GM03348 (cell line): ENCODE data around the gene GOLGA8B.
"Not testable (repeated sequence)": the region's sequence is repeated elsewhere in the genome, so short reads cannot be mapped to it uniquely, and the experiment has no call there.

ENCODE experiments used
- DNase-seq: peaks from one replicate; pipeline ENCODE4 v3.0.0; 2012; ENCODE audit warnings: low spot score

The GOLGA8B gene

DNA sequence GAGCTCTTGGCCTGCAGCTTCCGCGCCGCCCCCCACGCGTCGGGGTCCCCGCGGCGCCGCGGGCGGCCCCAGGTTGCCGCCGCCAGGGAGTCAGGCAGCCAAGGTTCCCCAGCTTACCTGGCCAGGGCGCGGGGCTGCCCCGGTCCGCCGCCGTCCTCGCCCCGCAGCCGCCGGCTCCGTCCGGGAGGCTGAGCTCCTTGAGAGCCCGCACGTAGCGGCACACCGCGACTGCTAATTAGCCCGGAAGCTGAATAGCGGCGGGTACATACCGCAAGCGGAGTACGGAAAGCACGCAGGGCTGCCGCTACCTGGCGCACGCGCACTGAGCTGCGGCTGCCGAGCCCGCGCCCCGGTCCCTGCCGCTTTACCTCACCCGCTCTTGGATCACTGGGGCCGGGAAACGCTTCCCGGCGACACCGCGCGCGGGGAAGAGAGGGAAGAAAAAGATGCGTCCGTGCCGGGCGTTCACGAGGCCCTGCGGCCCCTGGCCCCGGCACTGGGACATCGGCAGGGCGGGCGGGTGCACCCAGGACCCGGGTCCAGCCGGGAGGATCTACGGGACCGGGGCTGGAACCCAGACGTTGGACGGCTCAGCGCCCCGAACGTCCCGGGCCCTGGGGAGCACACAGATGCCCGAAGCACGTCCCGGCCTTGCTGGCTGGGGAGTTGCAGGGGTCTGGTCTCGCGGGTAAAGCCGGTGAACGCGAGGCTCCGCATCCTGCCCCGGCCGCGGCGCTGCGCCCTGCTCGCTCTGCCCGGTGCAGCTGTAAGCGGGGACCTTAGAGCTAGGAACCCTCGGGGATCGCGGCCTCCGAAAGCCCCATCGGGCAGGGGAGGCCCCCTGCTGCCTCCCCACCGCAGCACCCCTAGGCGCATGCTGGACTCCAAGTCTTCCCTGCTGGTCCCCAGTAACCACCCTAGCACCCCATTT is at the start of gene GOLGA8B:
TSS of gene GOLGA8B (minus strand) at position 253 of the 931 bp plus-strand sequence. CDS start 47,739 bp downstream, outside the sequence.
- DNase-seq, result peak; percentile 85

GRCh38 chr15:34633165-34633564 is 49.7 kb upstream of the GOLGA8B start:
- DNase-seq, result not testable (repeated sequence)

GRCh38 chr15:34628577-34629152 is 45.2 kb upstream of the GOLGA8B start:
- no peak for DNase-seq

GRCh38 chr15:34625007-34625406 is 41.6 kb upstream of the GOLGA8B start:
- no peak for DNase-seq

- DNase-seq, result peak; percentile 55
Measured at GRCh38 chr15:34621675-34622074, 38.2 kb upstream of the GOLGA8B start.

DNA sequence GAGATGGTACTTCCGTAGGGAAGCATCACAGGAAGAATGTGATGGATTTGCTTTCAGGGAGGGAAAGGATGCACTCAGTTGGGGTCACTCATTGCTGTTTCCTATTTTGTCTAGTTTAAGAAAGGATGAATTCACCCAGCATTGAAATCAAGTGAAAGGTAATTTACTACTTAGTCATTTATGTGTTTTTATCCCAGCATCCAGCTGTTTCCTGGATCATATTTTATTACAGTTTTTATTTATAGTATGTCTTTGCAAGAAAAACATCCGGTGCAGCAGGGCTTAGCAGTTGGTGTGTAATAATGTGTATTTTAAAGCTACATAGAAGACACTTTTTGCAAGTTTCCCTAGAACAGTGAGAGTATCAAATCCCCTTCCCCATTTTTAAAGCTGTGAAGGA is 37.4 kb upstream of the GOLGA8B start:
- no peak for DNase-seq

GRCh38 chr15:34620142-34620541 is 36.7 kb upstream of the GOLGA8B start:
- DNase-seq, result no peak

GRCh38 chr15:34619151-34619550 is 35.7 kb upstream of the GOLGA8B start:
- DNase-seq, result no peak

- DNase-seq, result no peak
Measured at GRCh38 chr15:34618073-34618472, 34.6 kb upstream of the GOLGA8B start.

GRCh38 chr15:34616613-34617012 is 33.2 kb upstream of the GOLGA8B start:
- DNase-seq, result peak; percentile 13

GRCh38 chr15:34613997-34614396 is 30.5 kb upstream of the GOLGA8B start:
- no peak for DNase-seq

- DNase-seq, result no peak
Measured at GRCh38 chr15:34613301-34613700, 29.9 kb upstream of the GOLGA8B start.

- DNase-seq, result peak; percentile 9
Measured at GRCh38 chr15:34610354-34610753, 26.9 kb upstream of the GOLGA8B start.

- no peak for DNase-seq
Measured at GRCh38 chr15:34609102-34610057, 25.9 kb upstream of the GOLGA8B start.

GRCh38 chr15:34608517-34608916 is 25.1 kb upstream of the GOLGA8B start:
- no peak for DNase-seq

- DNase-seq, result no peak
Measured at GRCh38 chr15:34607832-34608231, 24.4 kb upstream of the GOLGA8B start.

DNA sequence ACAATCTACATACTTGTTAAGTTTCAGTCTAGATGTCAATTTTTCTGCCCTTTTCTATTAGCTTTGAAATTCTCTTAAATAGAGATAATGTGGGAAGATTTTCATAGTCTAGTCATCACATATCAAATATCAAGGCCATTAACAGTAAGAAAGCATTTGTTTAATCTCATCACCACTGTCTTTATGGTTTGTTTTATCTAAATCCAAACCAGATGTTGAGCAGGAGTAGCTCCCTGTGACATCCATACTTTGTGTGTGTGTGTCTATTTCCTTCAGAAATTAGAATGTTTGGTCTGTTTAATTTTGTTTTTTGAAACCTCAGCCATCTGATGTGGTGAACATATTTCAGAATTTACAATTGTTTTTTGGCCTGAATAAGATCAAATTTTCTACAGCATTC is 23.1 kb upstream of the GOLGA8B start:
- DNase-seq, result no peak

DNA sequence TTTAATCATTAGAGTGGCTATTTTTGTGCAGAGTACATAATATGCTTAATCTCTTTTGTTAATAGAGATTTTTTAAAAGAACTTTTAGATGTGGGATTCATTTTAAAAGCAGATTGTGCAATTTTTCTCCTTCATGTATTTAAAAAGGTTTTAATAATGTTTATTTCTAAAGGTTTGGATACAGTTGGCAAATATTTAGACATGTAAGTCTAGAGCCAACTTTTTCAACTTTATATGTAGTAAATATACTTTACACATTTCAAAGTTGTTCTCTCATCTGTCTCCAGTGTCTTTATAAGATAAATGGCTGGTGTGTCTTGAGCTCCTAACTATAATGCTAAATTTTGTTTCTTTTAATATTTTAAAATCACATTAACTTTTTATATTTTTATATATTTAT is 22.7 kb upstream of the GOLGA8B start:
- DNase-seq, result no peak

GRCh38 chr15:34603095-34603494 is 19.6 kb upstream of the GOLGA8B start:
- no peak for DNase-seq

- no peak for DNase-seq
Measured at GRCh38 chr15:34600923-34601322, 17.5 kb upstream of the GOLGA8B start.

- no peak for DNase-seq
Measured at GRCh38 chr15:34598799-34599585, 15.5 kb upstream of the GOLGA8B start.
